Vagina (tissue), 2 donors: ENCODE results near the gene TRMT2A. TPM values are rescaled to one million over a fixed set of nuclear protein-coding genes. Genes with fewer than 3 reads are reported as not detected.

Source experiments
- DNase-seq, 2 donors: peaks; one replicate each; pipeline ENCODE4 v3.0.0-alpha.2; 2017; ENCODE audit errors: extremely low spot score in 2 of 2
- H3K27ac ChIP-seq: fragments of 200-600 bp; sonication (generic); one replicate; pipeline ENCODE4 v1.5.1; 2019
- H3K27me3 ChIP-seq: fragments of 200-600 bp; sonication (generic); one replicate; pipeline ENCODE4 v1.5.1; 2019
- H3K36me3 ChIP-seq, 2 donors: fragments of 200-600 bp; sonication (generic); one replicate each; pipeline ENCODE4 v1.5.1; 2017 to 2019
- H3K4me1 ChIP-seq: fragments of 200-600 bp; sonication (generic); one replicate; pipeline ENCODE4 v1.5.1; 2019
- H3K4me3 ChIP-seq, 2 donors: fragments of 200-600 bp; sonication (generic); 1 replicate in 1 of 2; 2 replicates in 1 of 2; pipeline ENCODE4 v1.5.1; 2016 to 2019
- H3K9me3 ChIP-seq: fragments of 200-600 bp; sonication (generic); one replicate; pipeline ENCODE4 v1.5.1; 2019
- POLR2A ChIP-seq, 2 donors: fragments of 450-650 bp; IDR thresholded peaks; one replicate each; pipeline ENCODE4 v1.6.1; 2017; ENCODE audit warnings: antibody characterized with exemption in 2 of 2, mild to moderate bottlenecking in 2 of 2, moderate library complexity in 2 of 2
- POLR2AphosphoS5 ChIP-seq, 2 donors: sonication (generic); formaldehyde crosslinking; IDR thresholded peaks; one replicate each; pipeline ENCODE4 v1.9.0; 2017; ENCODE audit warnings: antibody characterized with exemption in 2 of 2, mild to moderate bottlenecking in 2 of 2, low read depth in 1 of 2; ENCODE audit not compliant: insufficient read depth in 1 of 2
- intact Hi-C: fragments of 100-400 bp; cut with DNase I; formaldehyde crosslinking; loops from one replicate; pipeline ENCODE4 v1.15.1; 2023
- total RNA-seq: library from RNA; depleted of rRNA; stranded (reverse); fragments of >200 nt; gene quantifications from one replicate; pipeline ENCODE4 v1.2.3, GENCODE V29; 2016
- TF ChIP-seq, protein P1 (sequence below), 3 experiments: fragments of 450-650 bp in 2 of 3; fragments of 200-600 bp in 1 of 3; sonication (generic) in 1 of 3; IDR thresholded peaks; one replicate each; pipeline ENCODE4 v1.5.1; 2017 to 2019; ENCODE audit warnings: antibody characterized with exemption in 3 of 3, mild to moderate bottlenecking in 2 of 3, moderate library complexity in 2 of 3

Gene TRMT2A
- total RNA-seq, 1 donor from 2014 or later = 66.5 TPM

- Histone ChIP-seq H3K9me3 (no peaks in the 10 kb centered on the region), H3K4me3 (no peak overlapping the region), H3K4me1 (peaks cover 23% of the 10 kb centered on the region), H3K27me3 (no peaks in the 10 kb centered on the region), H3K36me3 (peaks cover 0 to 23% of the 10 kb centered on the region in 2 donors), H3K27ac (no peak overlapping the region)
- TF ChIP-seq POLR2AphosphoS5 (IDR thresholded peaks at IDR 0.05; ENCODE audit: insufficient read depth in 1 of 2, low read depth in 1 of 2) = no peak
- TF ChIP-seq POLR2A (IDR thresholded peaks at IDR 0.05) = no peak
- TF ChIP-seq, protein P1, sequence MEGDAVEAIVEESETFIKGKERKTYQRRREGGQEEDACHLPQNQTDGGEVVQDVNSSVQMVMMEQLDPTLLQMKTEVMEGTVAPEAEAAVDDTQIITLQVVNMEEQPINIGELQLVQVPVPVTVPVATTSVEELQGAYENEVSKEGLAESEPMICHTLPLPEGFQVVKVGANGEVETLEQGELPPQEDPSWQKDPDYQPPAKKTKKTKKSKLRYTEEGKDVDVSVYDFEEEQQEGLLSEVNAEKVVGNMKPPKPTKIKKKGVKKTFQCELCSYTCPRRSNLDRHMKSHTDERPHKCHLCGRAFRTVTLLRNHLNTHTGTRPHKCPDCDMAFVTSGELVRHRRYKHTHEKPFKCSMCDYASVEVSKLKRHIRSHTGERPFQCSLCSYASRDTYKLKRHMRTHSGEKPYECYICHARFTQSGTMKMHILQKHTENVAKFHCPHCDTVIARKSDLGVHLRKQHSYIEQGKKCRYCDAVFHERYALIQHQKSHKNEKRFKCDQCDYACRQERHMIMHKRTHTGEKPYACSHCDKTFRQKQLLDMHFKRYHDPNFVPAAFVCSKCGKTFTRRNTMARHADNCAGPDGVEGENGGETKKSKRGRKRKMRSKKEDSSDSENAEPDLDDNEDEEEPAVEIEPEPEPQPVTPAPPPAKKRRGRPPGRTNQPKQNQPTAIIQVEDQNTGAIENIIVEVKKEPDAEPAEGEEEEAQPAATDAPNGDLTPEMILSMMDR (IDR thresholded peaks at IDR 0.05) = no peak
- intact Hi-C loops = no loop called here
- DNase-seq = no peak
Observed at GRCh38 chr22:20141186-20142077, 24.4 kb upstream of the TRMT2A start.

GRCh38 chr22:20140521-20140964 is 23.5 kb upstream of the TRMT2A start:
- Histone ChIP-seq H3K4me1 (peaks cover 32% of the 10 kb centered on the region), H3K27ac (no peak overlapping the region), H3K27me3 (no peaks in the 10 kb centered on the region), H3K4me3 (no peak overlapping the region), H3K9me3 (no peaks in the 10 kb centered on the region), H3K36me3 (peaks cover 0 to 23% of the 10 kb centered on the region in 2 donors)
- TF ChIP-seq POLR2A (IDR thresholded peaks at IDR 0.05) = no peak
- no peak for TF ChIP-seq POLR2AphosphoS5 (IDR thresholded peaks at IDR 0.05; ENCODE audit: insufficient read depth in 1 of 2, low read depth in 1 of 2)
- TF ChIP-seq, protein P1 (IDR thresholded peaks at IDR 0.05) = no peak
- intact Hi-C loops = no loop called here
- no peak for DNase-seq

DNA sequence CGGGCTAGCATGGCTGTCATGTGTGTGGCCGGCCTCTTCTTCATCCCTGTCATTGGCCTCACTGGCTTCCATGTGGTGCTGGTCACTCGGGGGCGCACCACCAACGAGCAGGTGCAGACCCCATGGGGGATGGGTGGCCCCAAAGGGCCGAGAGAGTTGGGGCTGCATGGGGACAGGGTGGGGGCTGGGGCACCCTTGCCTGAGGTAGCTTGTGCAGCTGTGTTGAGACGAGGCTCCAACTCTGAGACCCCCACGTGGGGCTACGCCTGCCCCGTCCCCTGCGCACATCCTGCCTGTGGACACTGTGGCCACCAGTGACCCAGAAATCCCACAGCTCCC is 23.1 kb upstream of the TRMT2A start:
- no peak for DNase-seq
- no peaks in the 10 kb centered on the region for H3K9me3 ChIP-seq
- H3K4me1 ChIP-seq = peaks cover 36% of the 10 kb centered on the region
- no peak for TF ChIP-seq POLR2AphosphoS5 (IDR thresholded peaks at IDR 0.05; ENCODE audit: insufficient read depth in 1 of 2, low read depth in 1 of 2)
- no peak for TF ChIP-seq POLR2A (IDR thresholded peaks at IDR 0.05)
- TF ChIP-seq, protein P1 (IDR thresholded peaks at IDR 0.05) = no peak
- no peak overlapping the region for H3K4me3 ChIP-seq
- peaks cover 0 to 23% of the 10 kb centered on the region in 2 donors for H3K36me3 ChIP-seq
- no peak overlapping the region for H3K27ac ChIP-seq
- H3K27me3 ChIP-seq = no peaks in the 10 kb centered on the region
- intact Hi-C loops = no loop called here

GRCh38 chr22:20139391-20140106 is 22.5 kb upstream of the TRMT2A start:
- DNase-seq = no peak
- TF ChIP-seq POLR2A (IDR thresholded peaks at IDR 0.05) (no peak), POLR2AphosphoS5 (IDR thresholded peaks at IDR 0.05; ENCODE audit: insufficient read depth in 1 of 2, low read depth in 1 of 2) (no peak)
- TF ChIP-seq, protein P1 (IDR thresholded peaks at IDR 0.05) = no peak
- Histone ChIP-seq H3K27ac (no peak overlapping the region), H3K36me3 (peaks cover 0 to 23% of the 10 kb centered on the region in 2 donors), H3K27me3 (no peaks in the 10 kb centered on the region), H3K9me3 (no peaks in the 10 kb centered on the region), H3K4me3 (no peak overlapping the region), H3K4me1 (peaks cover 42% of the 10 kb centered on the region)
- intact Hi-C loops = no loop called here
